HG03280 (cell line): ENCODE results near the gene WAC.
"Not testable (repeated sequence)": the region's sequence is repeated elsewhere in the genome, so short reads cannot be mapped to it uniquely, and the experiment has no call there.

Experiments used
- ATAC-seq: cut with Tn5 transposase; IDR thresholded peaks from one replicate; pipeline ENCODE4 v1.9.1; 2021; ENCODE audit warnings: mild to moderate bottlenecking, moderate library complexity; ENCODE audit not compliant: unreplicated experiment

The WAC gene

DNA sequence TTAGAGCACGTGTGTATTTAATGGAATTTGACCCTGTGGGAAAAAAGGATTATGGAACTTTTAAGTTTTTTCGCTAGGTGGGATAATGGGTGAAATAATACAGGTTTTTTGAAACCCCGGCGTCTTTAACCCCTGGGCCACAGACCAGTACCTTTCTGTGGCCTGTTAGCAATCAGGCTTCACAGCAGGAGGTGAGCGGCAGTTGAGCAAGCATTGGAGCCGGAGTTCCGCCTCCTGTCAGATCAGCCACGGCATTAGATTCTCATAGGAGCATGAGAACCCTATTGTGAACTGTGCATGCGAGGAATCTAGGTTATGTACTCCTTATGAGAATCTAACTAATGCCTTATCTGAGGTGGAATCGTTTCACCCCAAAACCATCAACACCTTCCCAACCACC, 28.6 kb downstream of the WAC start:
- no peak for ATAC-seq

DNA sequence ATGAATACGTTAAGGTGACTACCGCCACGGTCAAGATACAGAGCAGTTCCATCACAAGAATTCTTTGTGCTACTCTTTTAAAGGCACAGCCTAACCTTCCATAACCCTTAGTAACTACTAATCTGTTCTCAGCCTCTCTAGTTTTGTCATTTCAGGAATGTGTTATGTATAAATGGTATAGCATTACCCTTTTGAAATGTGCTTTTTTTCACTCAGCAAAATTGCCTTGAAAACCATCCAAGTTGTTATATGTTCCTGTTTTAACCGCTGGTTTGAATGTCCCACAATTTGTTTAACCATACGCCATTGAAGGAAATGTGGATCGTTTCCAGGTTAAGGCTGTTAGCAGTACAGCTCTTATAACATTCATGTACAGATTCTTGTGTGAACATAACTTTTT, 32.0 kb downstream of the WAC start:
- ATAC-seq, result no peak

DNA sequence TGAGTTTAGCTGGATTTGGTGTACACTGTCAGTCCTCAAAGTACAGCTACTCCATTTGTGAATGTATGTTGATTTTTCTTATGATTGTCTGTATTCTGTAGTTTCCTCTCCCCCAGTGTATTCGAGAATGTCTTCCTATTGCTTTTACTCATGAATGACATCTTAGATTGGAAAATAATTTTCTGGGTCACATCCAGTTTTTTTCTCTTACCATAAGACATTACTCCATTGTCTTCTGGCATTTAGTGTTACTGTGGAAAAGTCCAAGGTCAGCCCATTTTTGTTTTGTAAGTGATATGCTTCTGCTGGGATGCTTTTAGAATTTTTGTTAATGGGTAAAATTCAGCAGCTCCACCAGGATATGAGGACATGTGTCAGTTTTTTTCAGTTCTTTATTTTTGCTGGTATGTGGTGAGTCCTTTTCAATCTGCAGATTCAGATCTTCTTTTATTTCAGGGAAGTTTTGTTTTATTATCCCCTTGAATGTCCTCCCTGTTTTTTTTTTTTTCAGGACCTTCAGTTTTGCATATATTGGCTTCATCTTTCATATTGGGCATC, 33.6 kb downstream of the WAC start:
- no peak for ATAC-seq

DNA sequence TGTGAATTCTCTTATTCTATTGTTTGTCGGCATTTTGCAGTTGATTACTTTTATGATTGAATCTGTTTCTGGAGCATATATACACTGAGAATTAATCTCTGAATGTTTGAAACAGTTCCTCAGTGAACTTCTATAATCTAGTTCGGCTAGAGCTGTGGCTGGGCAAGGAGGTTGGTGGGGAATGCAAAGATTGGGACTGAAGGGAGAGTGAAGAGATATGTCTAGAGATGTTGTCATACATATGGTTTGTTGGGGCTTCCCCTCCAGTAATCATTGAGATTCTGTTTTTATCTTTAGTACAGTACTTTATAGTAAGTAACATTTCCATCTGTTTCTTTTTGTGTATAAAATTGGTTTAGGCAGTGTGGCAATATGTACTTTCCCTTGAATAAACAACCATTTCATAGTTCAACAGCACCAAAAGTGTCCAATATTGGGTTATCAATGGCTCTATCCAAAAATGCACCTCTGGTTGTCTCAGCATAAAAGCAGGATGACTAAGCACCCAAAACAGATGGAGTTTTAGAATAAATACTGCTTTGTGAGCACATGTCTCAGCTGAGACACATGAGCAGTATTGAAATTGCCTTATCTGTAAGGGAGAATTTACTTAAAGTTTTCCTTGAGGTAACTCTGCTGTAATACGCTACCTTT, 36.7 kb downstream of the WAC start:
- no peak for ATAC-seq

DNA sequence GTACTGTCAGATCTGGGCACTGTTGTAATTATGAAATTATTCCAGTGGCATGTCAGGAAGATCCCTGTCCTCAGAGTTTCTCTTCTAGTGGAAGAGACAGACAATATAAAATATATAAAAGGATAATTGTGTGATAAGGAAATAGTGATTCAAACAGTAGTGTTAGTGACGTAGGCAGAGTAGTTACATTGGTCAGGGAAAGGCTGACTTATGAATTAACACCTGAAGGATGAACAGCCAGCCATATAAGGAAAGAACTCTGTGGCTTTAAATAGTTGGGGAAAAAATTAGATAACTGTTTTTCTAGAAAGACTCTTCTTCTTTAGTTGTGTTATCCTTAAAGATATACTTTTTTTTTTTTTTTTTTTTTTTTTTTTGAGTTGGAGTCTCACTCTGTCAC, 37.7 kb downstream of the WAC start:
- no peak for ATAC-seq

DNA sequence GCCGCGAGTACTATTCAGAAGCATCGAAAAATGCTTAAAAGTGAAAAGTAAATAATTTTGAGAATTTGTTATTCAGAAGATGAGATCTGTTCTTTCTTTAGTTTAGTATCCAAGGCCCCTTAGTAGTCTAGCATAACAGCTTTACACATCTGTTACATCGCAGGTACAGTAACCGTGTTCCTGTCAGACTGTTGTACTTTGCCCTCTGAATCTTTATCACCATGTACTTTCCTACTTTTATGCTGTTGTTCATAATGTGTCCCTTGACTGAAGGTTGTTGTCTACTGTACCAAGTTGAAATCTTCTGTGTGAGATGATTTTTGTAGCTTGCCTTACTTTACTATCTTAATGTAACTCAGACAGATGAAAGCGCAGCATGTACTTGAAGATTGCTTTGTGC, 38.3 kb downstream of the WAC start:
- no peak for ATAC-seq

DNA sequence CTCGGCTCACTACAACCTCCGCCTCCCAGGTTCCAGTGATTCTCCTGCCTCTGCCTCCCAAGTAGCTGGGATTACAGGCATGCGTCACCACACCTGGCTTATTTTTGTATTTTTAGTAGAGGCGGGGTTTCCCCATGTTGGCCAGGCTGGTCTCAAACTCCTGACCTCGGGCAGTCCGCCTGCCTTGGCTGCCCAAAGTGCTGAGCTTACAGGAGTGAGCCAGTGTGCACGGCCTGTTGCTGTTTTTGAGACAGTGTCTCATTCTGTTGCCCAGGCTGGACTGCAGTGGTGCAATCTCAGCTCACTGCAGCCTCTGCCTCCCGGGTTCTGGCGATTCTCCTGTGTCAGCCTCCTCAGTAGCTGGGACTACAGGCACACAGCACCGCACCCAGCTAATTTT, 41.3 kb downstream of the WAC start:
- not testable (repeated sequence) for ATAC-seq

DNA sequence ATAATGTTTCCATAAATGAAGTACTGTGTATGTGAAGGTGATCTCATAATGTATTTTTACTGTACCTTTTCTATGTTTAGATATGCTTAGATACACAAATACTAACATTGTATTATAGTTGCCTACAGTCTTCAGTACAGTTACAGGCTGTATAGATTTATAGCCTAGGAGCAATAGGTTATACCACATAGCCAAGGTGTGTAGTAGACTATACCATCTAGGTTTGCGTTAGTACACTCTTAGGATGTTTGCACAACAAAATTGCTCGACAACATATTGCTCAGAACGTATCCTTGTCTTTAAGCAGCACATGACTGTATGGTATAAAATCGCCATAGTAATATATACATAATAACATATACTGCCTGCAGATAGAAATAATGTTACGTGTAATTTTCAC, 42.9 kb downstream of the WAC start:
- no peak for ATAC-seq

DNA sequence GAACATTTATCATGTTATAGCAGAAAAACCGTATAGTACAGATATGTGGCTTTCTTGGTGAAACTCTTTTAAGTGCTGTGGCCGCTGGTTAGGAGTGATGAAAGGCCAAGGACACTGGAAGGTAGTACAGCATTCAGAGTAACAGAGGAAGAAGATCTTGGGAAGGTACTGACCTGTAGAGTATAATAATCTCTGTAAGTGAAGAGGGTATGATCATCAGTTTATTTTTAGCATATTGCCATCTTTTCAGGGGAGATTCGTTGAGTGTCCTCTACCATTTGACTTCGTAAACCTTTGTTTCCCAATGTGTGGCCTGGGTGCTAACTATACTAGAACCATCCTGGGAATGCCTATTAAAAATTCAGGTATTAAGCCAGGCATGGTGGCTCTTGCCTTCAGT, 44.6 kb downstream of the WAC start:
- ATAC-seq, result no peak

DNA sequence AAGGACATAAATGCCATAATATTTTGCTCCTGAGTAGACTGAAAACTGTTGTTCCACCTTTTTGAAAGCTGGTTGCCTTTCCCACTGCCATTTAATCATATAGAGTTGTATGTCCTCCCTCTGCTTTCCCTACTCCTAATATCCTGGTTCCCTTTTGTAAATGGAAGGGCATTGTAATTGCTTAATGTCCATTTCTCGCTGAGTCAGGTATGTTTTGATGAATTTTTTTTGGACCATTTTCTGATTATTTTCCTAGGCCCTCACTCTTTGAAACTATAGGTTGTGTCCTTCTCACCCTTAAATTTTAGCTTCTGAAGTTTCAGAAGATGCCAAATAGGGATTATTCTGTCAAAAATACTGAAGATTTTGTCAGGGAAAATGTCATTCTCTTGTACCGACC, 45.5 kb downstream of the WAC start:
- no peak for ATAC-seq

DNA sequence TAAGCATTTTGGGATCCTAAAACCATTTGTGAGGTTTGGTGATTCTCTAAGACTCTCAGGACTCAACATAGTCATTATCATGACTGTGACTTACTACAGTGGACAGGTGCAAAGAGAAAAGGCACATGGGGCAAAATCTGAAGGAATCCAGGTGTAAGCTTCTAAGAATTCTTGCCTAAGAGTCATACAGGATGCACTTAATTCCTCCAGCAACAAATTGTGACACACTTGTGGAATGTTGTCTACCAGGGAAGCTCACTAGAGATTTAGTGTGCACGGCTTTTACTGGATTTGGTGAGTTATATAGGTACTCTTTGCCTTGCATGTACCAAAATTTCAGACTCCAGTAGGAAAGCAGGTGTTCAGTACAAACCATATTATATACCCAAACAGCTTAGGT, 47.9 kb downstream of the WAC start:
- ATAC-seq, result no peak

DNA sequence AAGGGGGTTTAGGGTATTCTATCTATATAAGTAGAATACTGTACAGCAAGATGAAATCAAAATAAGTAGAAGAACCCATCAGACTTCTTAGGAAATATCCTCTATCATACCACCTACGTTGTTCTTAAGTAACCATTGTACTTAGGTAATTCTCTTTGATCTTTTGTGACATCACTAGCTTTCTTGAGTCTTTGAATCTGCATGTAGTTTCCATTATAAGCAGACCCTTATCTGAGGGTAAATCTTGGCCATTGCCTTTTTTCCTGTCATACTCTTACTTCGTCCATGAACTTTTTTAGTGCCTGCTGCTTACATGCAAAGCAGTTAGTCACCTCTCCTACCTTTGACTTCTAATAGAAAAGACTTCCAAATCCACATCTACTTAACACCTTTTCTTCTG, 49.0 kb downstream of the WAC start:
- ATAC-seq, result no peak

DNA sequence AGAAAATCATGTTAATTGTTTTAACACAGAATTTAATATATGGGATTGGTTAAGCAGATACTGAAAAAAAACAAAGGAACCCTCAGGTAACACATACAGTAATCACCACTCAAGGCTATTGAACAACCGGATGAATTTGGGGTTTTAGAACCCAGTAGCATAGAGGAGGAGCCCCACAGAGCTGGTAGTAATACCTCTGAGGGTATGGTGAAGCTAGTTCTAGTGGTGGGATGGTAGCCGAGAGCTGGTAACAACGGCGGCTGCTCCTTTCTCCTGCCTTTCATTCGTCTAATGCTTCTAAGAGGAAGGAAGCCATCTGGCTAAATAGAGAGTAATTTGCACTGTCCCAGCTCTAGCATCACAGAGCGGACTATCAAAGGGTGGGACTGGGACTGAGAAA, 52.2 kb downstream of the WAC start:
- ATAC-seq, result no peak

DNA sequence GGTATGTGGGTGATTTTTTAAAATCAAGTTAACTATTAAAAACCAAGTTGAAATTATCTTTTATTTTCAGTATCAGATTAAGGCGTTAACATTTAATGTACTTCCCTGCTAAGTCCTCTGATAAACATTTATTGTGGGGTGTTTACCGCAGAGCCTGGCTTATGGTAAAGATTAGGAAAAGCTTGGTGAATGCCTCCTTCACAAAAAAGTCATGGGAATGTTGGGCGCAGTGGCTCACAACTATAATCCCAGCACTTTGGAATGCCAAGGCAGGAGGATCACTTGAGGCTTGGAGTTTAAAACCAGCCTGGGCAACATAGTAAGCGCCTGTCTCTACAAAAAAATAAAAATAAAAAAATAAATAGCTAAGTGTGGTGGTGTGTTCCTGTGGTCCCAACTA, 53.3 kb downstream of the WAC start:
- ATAC-seq, result no peak

DNA sequence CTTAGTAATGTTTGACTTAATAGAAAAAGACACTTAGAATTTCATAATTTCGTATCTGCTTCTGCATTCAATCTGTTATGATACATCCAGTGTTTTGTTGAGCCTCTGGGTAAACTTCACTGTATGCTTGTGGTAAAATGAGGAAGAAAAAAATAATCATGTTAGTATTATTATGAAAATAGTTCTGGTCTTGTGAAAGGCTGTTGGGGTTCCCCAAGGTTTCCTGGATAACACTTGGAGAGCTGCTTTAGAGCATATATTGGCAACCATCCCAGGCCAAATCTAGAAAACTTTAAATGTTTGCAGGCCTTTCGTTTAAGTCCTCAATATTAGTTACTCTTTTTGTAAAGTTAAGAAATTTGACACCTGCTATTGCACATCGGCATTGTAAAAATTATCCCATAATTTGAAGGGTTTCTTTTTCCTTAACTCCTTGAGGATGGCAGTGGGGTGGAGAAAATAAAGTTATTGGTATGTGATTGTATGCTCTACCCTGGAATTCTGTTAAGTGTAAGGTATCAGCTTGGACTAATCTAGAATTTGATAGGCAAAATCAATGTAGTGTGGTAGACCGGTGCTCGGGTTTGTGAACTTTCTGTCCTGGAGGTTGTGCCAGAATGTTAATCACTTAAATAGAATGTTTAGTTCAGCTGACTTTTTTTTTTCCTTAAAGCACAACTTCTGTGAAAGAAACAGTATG, 54.5 kb downstream of the WAC start:
- ATAC-seq, result no peak

DNA sequence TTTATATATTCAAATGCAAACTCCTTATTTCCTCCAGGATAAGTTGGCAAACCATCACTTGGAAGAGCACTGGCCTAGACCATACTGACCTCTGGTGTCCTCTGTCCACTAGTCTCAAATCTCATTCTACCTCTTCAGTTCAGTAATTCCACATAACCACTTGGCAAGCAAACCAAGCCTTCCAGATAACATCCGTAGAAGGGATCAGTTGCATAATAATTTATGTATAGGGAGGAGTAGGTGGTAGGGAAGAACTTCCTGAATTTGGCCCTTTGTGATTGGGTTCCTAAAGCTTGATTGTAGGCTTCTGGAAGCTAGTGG, 55.0 kb downstream of the WAC start:
- ATAC-seq, result no peak

DNA sequence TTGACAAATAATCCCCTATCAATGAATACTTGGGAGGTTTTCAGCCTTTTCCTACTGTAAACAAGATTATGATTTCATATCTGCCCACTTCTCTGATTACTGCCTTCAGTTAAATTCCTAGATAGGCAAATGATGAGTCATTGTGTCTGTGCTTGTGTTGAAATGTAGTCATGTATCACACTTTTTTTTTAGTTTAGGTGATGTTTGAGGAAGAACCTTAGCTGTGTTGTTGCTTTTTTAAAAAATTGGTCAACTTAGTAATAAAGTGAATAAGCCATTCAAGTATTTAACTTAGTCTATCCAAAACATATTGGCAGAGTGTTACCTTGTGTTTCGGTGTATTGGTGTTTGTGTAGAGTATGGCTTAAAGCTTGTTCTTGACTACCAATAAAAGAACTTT, 60.0 kb downstream of the WAC start:
- no peak for ATAC-seq

DNA sequence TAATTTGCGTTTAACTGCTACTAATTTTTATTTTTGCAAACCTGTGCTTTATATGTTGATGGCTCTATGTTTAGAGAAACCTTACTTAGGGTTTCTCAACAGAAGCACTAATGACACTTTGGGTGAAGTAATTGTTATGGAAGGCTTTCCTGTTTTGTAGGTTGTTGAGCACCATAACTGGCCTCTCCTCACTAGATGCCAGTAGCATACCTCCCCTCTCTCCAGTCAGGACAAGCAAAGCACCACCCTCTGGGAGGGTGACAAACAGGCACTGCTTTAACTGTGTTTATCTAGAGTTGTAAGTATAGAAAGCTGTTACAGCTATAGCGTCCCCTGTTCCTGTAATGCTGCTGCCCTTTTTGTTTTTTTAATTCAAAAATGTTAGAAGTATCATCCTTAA, 60.9 kb downstream of the WAC start:
- ATAC-seq, result no peak

DNA sequence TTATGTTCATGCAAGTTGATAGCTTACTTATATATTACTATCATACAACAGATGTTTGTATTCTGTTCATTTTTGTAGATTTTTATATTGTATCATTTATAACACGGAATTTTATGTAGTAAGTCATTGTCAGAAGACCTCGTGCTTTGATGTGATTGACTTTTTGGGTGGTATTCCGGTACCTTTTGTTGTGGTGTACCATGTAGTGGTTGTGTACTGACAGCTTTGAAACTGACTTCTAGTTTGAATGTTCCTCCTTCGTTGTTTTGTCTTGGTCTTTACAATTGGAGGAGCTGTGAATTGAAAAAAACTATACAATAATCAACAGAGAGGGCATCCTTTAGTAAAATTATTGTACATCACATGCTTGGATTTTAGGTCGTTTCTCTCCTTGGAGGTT, 61.5 kb downstream of the WAC start:
- ATAC-seq, result no peak

DNA sequence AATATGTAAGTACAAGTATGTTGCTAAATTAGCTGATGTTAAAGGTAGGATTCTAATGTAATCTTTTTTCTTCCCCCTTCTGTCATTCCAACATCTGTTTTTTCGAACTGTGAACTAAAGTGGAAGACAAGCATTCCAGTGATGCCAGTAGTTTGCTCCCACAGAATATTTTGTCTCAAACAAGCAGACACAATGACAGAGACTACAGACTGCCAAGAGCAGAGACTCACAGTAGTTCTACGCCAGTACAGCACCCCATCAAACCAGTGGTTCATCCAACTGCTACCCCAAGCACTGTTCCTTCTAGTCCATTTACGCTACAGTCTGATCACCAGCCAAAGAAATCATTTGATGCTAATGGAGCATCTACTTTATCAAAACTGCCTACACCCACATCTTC, 62.7 kb downstream of the WAC start:
- ATAC-seq, result no peak

DNA sequence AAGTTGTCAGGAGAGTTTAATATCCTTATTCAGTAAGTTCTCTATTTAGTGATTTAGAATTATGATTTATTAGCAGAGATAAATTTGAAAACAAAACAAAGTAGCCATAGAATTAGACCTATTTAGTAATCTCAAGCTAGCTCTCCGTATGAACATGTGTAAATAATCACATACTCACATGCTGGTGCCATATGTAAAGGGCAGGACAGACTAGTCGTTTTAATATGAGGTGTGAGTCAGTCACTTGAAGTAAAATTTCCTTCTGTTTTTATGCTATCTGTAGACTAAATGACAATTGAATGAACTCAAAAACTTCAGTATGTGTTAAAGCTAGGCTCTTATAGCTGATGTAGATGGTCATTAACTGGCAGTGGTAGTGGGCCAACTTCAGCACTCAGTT, 67.1 kb downstream of the WAC start:
- ATAC-seq, result no peak

DNA sequence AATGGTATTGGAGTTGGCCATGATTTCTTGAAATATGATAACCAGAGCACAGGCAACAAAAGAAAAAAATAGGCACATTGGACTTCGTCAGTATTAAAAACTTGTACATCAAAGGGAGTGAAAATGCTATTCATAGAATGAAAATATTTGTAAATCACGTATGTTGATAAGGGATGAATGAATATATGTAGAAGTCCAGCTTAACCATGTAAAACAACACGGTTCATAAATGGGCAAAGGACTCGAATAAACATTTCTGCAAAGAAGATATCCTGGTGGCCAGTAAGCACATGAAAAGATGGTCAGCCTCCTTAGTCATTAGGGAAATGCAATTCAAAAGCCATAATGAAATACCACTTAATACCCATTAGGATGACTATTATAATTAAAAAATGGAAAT, 68.1 kb downstream of the WAC start:
- ATAC-seq, result no peak
